NCI-H146 treated with DMSO at 0.1 percent for 48 hours (cell line): ENCODE measurements around the gene ATG9A.

ENCODE experiments used
- DNase-seq: peaks from one replicate; lab custom pipeline; 2025; ENCODE audit not compliant: unreplicated experiment; lab: John Stamatoyannopoulos, UW

ATG9A gene

DNA sequence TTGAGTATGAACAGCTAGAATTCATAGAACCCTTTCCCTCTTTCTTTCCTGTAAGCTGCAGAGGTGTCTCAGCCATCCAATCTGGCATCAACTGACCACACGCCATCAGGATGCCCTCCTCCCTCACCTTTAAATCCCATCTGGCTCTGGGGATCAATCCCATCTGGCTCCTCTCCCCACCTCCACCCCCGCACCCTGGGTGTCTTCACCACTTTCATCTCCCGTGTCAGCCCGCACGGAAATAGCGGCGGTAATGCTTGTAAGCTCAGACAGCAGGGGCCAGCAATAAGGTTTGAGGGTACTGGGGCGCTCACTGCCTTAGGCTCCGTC lies 23.1 kb upstream of the ATG9A start:
- peak; percentile 5 for DNase-seq

DNA sequence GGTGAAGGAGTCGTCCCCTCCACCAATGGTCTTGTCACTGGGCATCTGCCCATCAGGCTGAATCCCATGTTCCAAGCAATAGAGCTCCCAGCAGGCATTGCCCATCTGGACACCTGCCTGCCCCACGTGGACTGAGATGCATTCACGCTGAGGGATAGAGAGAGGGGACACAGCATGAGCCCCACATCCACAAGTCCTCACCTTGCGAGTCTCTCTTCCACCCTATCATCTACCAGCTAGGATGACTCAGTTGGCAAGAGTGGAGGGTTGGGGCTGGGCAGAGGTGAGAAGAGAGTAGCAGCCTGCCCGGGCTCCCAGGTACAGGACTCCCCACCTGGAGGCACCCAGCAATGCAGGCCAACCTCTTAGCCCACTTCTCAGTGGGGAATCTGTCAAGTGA lies 22.6 kb upstream of the ATG9A start:
- DNase-seq, result no peak

- no peak for DNase-seq
Observed at GRCh38 chr2:219251656-219252055, 22.2 kb upstream of the ATG9A start.

GRCh38 chr2:219250049-219250781 lies 20.8 kb upstream of the ATG9A start:
- DNase-seq, result no peak

GRCh38 chr2:219249203-219249980 lies 20.0 kb upstream of the ATG9A start:
- DNase-seq, result no peak

GRCh38 chr2:219248845-219249202 lies 19.4 kb upstream of the ATG9A start:
- no peak for DNase-seq

GRCh38 chr2:219247678-219248642 lies 18.5 kb upstream of the ATG9A start:
- no peak for DNase-seq

GRCh38 chr2:219246559-219246958 lies 17.1 kb upstream of the ATG9A start:
- DNase-seq, result no peak

GRCh38 chr2:219245899-219246230 lies 16.4 kb upstream of the ATG9A start:
- DNase-seq, result no peak

DNA sequence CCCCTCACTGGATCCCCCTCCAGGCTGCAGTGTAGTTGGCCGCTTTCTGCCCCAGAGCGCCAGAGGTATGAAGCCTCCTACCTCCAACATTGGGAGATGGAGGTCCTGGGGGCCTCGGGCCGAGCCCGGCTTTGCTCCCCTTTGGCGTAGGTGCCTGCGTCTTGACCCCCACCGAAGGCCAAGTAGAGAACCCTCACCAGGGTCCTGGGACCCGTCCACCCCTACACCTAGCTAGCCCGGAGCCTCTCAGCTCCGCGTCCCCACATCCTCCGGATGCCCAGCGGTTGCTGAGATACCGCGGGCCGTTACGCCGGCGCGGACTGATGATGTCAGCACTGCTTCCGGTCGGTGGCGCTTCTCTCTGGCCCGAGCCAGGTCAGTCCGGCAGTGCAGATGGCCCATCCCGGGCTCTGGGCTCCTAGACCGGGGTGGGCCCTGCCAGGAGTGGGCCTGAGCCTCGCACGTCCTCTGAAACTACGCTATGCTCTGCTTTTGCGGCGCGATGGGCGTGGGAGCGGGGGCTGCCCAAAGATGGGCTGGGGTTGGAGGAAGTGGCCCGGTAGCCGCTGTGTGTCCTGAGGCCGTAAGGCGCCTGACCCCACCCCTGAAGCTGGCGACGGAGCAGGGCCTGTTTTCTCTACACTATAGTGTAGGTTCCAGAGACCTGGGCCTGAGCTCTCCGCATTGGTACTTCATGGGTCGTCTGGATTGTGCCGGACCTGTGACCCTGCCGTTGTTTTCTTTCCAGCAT lies 15.9 kb upstream of the ATG9A start, which contains the start of the genes GLB1L and STK16:
GLB1L (minus strand) TSS at position 297 of the 751 bp plus-strand sequence. CDS start 1,871 bp downstream, outside the sequence.
STK16 (plus strand) TSS at position 332 of the 751 bp plus-strand sequence. CDS start 521 bp downstream, outside the sequence.
- DNase-seq, result peak; percentile 44

- no peak for DNase-seq
Observed at GRCh38 chr2:219244789-219245147, 15.3 kb upstream of the ATG9A start.

GRCh38 chr2:219243291-219243761 lies 13.9 kb upstream of the ATG9A start:
- DNase-seq, result no peak

DNA sequence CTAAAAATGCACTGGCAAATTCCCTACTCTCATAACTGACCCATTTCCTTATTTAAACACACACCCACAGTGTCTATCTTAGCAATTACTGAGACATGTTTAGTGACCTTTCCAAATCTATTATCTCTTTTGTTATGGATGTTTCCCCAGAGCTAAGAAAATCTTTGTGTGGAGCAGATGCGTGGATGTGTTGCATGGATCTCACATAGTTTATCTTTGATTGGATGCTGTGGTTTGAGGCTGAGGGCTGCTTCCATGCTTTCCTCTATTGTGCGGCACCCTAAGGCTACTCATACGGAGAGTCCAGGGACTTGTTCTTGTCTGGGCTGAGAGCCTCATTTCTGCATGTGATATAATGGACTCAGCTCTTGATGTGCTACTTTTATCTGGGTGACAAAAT lies 4.9 kb upstream of the ATG9A start:
- DNase-seq, result no peak

DNA sequence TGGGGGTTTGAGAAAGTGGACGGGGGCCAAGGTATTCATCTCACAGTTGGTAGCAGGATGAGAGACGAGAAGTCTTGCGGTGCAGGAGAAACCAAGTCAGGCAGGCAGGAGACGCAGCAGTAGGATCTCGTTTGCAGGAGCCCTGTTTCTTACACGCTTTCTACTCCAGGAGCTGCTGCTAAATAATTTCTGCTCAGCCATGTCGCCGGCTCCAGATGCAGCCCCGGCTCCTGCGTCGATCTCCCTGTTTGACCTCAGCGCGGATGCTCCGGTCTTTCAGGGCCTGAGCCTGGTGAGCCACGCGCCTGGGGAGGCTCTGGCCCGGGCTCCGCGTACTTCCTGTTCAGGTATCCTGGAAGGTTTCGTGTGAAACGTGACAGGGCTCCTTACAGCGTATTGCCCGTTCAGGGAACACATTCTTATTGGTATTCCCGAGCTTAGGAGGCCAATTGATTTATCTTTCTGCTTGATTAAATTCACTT lies 664 bp upstream of the ATG9A start:
- no peak for DNase-seq

DNA sequence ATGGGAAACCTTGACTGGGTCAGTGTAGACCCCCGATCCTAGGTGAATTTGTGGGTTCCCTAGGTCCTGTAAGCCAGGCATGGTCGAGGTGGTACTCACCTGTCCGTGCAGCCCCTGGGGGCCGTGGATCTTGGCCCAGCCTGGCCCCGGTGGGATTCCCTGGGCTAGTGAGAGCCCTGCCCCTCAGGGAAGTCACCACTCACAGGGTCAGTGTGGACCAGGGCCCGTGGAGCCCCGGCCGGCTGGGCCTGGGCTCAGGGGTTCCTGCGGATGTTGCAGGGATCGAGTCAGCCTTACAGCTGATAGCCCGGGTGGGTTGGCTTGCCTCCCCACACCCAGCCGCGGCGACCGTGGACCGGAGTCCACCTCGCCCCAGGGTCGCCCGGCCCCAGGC lies 528 bp downstream of the ATG9A start:
- no peak for DNase-seq

- no peak for DNase-seq
Observed at GRCh38 chr2:219228041-219228910, 1.2 kb downstream of the ATG9A start.

GRCh38 chr2:219225350-219225749 lies 4.1 kb downstream of the ATG9A start:
- DNase-seq, result no peak

- no peak for DNase-seq
Observed at GRCh38 chr2:219223831-219224610, 5.4 kb downstream of the ATG9A start.
